ENCODE results near the gene CDIPT.
"Not testable (repeated sequence)": the region's sequence is repeated elsewhere in the genome, so short reads cannot be mapped to it uniquely, and the experiment has no call there.

CDIPT gene

DNA sequence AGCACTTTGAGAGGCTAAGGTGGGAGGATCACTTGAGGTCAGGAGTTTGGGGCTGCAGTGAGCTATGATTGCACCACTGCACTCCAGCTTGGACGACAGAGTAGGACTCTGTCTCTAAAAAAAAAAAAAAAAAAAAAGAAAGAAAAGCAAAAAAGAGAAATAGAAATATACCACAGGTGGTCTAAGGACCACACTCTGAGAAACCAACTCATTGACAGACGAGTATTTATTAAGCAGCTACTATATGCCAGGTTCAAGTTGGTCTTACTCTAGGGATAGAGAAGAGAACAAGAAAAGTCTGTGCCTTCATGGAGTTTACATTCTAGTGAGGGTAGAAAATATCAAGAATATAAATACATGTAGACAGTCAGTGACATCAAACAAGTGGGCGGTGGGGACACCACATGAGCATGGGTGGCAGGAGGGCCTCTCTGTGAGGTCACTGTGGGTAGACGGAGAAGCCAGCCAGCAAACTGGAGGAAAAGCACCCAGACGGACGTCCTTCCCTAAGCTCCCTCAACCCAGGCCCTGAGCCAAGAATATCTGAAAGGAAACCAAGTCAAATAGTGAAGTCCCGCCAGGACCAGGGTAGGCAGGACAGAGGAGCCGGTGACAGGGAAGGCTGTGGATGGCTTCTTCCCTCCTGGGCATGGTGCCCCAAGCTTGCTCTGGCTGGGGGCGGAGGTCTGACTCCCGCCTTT is 4.7 kb downstream of the CDIPT start:
- DNase-seq (ENCODE audit: low read depth): no peak

DNA sequence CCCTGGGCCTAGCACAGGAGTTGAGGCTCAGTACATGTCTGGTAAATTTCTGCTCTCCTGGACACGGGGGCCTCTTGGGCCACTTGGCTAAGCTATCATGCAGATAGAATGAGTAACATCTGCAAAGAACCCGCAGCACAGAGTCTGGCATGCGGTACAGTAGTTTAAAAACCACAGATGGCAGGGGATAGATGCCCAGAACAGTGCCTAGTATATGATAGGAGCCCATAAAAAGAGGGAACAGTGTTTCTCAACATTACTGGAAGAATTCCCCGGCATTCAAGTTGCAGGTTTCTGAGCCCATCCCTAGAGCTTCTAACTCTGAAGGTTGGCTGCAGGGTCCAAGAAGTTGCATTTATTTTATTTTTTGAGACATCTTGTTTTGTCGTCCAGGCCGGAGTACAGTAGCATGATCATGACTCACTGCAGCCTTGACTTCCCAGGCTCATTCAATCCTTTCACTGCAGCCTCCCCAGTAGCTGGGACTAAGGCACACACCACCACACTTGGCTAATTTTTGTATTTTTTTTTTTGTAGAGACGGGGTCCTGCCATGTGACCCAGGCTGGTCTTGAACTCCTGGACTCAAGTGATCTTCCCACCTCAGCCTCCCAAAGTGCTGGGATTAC is 5.8 kb downstream of the CDIPT start:
- DNase-seq (ENCODE audit: low read depth): peak; percentile 25

DNA sequence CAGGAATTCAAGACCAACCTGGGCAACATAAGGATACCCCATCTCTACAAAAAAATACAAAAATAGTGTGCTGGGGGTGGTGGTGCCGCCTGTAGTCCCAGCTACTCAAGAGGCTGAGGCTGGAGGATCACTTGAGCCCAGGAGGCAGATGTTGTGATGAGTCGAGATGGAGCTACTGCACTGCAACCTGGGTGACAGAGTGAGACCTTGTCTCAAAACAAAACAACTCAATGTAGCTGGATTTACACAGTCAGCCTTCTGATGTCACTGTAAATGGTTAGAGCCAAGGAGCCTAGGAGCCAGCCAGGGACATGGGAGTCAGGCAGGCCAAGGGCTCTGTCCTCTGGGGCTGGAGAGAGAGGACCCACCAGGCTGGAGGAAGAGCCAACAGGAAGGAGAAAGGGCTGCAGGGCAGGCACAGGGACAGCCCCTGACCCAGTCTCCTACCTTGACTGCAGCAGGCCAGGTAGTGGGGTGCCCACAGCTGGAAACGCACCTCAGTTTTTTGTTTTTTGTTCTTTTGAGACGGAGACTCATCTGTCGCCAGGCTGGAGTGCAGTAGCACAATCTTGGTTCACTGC is 8.4 kb downstream of the CDIPT start:
- DNase-seq (ENCODE audit: low read depth): no peak

DNA sequence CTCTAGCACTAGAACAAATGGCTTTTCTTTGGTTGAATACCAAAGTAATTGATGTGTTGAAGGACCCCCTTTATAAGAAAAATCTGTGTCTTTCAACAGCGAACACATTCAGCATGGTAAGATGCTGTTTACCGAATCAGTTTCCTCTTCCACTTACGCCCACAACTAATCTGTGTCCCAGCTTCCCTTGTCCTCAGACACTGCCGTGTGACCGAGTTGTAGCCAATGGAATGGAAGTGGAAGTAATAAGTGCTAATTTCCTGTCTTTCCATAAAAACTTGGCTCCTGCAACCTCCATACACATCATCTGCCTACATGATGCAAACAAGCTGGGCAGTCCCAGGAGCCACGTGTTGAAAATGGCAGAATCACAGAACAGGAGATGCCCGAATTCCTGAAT is 10.4 kb downstream of the CDIPT start:
- no peak for DNase-seq (ENCODE audit: low read depth)

DNA sequence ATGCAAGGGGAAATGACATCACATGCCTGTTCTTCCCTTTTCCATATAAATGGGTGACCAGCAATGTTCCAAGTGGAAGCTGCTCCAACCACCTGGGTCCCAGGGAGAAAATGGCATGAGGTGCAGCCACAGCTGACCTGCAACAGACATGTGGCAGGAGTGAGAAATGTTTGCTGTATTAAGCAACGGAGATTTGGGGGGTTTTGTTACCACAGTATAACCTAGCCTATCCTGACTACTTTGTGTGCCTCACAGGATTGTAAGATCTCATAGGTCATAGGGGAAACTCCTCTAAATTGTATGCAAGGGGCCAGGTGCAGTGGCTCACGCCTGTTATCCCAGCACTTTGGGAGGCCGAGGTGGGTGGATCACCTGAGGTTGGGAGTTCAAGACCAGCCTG is 12.0 kb downstream of the CDIPT start:
- DNase-seq (ENCODE audit: low read depth): no peak

DNA sequence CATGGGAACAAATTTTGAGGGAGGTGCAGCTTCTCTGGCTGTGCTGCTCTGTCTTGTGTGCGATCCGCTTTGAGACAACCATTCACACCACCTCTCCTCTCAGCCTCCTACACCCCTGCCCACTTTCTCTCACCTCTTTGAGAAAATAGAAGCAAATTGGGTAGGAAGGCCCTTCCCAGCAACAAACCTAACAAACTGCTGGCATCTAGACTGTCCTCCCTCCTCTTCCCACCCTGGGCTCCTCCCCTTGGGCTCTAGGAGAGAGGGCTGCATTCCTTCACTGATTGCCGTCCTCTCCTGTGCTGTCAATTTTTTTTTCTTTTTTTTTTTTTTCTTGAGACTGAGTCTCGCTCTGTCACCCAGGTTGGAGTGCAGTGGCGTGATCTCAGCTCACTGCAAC is 13.5 kb downstream of the CDIPT start:
- no peak for DNase-seq (ENCODE audit: low read depth)

DNA sequence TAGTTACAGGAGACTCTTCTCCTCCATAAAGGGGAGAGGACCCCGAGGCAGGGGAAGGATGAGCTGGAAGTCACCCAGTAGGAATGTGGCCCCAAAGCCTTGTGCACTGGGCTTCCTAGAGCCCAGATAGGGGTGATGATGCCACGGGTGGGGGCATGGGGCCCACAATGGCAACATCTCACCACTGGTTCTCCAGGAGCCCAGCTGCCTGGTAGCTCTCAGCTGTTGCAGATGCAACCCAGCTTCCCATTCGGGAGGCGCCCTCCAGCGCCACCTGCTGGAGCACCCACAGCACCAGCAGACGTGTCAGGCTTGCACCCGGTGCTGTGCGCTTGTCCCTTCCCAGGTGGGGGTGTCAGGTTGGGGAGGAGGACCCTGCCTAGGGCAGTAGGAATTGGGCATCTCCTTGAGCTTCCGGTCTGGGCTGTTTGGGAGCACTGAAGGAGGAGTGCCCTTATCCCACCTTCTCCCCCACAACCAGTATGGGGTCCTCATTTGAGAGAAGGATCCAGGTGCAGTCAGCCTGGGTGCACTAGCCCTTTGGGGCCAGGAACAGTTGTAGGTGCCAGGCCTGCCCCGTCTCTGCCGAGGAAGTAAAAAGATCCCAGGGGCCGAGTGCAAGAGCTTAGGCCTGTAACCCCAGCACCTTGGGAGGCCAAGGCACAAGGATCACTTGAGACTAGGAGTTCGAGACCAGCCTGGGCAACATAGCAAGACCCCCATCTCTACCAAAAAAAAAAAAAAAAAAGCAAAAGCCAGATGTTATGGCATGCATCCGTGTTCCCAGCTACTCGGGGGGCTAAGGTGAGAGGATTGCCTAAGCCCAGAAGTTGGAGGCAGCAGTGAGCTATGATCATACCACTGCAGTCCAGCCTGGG is 14.4 kb downstream of the CDIPT start:
- DNase-seq (ENCODE audit: low read depth): no peak

DNA sequence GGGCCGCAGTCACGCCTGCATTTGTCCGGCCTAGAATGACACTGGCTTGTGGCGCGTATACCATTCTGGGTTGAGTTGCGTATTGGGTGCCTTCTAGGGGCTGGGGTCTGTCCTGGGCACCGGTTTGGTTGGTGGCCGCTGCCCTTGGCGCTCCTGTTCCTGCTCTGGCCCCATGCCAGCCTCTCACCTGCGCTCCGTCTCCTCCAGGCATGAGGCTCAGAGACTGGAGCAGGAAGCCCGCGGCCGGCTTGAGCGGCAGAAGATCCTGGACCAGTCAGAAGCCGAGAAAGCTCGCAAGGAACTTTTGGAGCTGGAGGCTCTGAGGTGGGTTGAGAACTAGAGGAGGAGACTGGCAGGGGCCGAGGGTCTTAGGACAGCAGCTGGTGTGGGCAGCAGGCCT is 17.4 kb downstream of the CDIPT start:
- DNase-seq (ENCODE audit: low read depth): no peak

DNA sequence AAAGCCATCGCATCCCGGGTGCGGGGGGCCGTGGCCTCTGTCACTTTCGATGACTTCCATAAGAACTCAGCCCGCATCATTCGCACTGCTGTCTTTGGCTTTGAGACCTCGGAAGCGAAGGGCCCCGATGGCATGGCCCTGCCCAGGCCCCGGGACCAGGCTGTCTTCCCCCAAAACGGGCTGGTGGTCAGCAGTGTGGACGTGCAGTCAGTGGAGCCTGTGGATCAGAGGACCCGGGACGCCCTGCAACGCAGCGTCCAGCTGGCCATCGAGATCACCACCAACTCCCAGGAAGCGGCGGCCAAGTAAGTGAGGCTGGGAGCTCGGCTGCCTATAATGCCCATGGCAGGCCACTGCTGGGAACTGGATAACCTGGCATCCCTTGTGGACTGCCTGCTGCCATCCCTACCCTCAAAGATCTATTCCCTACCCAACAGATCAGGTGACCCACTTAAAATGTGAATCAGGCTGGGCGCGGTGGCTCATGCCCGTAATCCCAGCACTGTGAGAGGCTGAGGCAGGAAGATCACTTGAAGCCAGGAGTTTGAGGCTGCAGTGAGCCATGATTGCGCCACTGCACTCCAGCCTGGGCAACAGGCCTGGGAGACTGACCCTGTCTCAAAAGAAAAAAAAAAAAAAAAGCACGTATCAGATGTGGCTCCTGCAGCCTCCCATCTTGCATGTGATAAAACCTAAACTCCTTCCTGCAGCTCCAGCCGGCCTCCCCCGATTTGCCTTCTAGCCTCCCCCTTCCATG is 18.3 kb downstream of the CDIPT start:
- DNase-seq (ENCODE audit: low read depth): no peak

DNA sequence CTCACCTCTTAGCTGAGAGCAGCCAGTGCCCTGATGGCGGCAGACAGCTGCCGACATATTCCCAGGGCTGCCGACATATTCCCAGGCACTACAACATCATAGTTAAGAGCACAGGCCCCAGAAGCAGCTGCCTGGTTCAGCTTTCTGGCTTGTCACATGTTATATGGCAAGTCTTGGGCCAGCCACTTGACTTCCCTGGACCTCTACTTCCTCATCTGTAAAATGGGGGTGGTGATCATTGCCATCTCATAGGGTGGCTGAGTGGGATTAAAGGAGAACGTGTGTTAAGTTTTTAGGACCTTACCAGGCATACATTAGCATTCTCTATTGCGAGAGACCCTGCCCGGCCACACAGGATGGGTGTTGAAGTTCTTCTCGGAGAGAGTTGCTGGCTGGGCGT is 19.1 kb downstream of the CDIPT start:
- no peak for DNase-seq (ENCODE audit: low read depth)

DNA sequence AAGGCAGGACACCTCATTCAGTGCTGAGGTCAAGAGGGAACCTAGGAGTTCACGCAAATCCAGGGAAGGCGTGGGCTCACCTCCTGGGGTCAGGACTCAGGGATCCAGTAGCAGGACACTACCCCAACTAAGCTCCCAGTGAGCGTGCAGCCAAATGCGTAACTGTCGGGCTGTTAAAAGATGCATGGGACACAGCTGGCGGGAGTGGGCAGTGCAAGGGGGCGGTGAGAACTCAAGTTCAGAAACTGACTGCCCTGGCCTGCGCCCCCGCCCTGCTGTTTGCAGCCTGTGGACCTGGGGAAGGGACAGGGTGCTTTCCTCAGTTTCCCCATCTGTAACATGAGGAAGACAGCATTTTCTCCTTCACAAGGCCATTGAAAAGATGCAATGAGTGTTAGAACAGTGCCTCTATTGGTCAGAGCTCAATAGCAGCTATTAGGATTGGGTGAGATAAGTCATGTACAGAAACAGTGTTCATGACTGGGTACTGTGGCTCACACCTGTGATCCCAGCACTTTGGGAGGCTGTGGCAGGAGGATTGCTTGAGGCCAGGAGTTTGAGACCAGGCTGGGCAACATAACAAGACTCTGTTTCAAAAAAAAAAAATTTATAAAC is 20.2 kb downstream of the CDIPT start:
- no peak for DNase-seq (ENCODE audit: low read depth)

DNA sequence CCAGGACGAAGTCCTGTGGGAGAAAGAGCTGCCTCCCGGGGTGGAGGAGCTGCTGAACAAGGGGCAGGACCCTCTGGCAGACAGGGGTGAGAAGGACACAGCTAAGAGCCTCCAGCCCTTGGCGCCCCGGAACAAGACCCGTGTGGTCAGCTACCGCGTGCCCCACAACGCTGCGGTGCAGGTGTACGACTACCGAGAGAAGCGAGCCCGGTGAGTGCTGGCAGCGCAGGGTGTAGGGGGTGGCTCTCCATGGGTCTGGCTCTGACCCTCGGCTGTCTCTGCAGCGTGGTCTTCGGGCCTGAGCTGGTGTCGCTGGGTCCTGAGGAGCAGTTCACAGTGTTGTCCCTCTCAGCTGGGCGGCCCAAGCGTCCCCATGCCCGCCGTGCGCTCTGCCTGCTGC is 21.4 kb downstream of the CDIPT start:
- no peak for DNase-seq (ENCODE audit: low read depth)

DNA sequence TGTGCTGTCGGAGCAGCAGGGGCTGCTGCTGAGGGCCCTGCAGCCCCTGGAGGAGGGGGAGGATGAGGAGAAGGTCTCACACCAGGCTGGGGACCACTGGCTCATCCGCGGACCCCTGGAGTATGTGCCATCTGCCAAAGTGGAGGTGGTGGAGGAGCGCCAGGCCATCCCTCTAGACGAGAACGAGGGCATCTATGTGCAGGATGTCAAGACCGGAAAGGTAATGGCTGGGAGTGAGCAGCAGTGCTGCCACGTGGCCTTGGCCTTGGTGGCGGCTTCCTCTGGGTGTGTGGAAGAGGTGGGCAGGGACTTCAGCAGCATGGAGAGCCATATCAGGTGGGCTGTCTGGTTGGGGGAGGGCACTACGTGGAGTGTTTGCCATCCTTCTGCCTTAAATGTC is 22.8 kb downstream of the CDIPT start:
- no peak for DNase-seq (ENCODE audit: low read depth)

DNA sequence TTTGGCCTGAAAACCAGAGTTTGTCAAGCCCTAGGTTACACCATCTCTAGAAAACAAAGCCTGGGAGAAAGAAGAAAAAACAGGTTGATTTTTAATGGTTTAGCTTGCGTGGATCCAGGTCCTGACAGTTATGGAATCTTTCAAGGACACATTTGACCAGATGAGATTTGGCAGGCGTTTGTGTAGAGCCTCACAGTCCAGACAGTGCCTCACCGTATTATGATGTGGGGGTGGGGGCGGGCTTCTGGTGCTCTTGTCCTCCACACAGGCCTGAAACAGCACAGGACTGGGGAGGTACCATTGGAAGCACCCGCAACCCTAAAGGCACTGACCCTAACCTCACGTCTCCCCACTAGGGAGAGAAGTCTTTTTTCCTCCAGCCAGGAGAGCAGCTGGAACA is 23.2 kb downstream of the CDIPT start:
- DNase-seq (ENCODE audit: low read depth): no peak

DNA sequence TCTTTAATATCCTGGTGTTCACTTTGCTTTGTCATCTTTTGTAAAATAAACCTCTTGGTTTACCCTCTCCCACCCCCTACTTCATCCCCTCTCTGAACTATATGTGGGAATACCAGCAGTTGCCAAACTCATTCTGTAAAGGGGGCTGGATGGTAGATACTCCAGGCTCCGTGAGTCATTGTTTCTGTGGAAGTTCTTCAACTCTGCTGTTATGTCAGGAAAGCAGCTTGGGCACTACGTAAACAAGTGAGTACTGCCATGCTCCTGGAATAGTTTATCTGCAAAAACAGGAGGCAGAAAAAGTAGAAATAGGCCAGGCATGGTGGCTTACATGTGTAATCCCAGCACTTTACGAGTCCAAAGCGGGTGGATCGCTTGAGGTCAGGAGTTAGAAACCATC is 25.2 kb downstream of the CDIPT start:
- no peak for DNase-seq (ENCODE audit: low read depth)

DNA sequence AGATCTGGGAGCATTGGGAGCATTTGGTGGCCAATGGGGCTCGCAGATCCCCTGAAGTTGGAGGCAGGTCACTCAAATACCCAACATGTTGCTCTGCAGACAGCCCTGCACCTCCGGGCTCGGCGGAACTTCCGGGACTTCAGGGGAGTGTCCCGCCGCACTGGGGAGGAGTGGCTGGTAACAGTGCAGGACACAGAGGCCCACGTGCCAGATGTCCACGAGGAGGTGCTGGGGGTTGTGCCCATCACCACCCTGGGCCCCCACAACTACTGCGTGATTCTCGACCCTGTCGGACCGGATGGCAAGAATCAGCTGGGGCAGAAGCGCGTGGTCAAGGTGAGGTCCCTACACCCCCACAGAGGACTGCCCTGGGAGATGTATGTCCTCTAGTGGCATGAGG is 26.4 kb downstream of the CDIPT start:
- no peak for DNase-seq (ENCODE audit: low read depth)

DNA sequence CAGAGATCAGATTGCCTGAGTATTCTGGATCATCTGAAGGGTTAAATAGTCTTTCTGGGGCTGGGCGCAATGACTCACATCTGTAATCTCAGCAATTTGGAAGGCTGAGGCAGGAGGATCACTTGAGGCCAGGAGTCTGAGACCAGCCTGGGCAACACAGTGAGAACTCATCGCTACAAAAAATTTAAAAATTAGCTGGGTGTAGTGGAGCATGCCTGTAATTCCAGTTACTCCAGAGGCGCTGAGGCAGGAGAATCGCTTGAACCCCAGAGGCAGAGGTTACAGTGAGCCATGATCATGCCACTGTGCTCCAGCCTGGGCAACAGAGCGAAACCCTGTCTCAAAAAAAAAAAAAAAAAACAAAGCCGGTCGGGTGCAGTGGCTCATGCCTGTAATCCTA is 27.1 kb downstream of the CDIPT start:
- no peak for DNase-seq (ENCODE audit: low read depth)

DNA sequence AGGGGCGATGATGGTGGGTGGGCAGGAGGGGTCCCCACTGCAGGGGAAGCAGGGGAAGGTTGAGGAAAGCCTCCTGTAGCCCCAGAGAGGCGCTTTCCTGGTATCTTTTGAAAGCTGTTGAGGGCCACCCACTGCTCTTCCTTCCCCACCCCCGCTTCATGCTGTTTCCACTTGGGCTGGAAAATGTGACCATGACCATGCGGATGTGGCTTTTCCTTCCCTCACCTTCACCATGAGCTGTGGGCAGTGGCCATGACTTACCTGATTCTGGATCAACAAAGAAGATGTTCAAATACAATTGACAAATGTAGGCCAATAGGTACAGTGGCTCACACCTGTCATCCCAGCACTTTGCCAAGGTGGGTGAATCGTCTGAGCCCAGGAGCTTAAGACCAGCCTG is 28.9 kb downstream of the CDIPT start:
- no peak for DNase-seq (ENCODE audit: low read depth)

DNA sequence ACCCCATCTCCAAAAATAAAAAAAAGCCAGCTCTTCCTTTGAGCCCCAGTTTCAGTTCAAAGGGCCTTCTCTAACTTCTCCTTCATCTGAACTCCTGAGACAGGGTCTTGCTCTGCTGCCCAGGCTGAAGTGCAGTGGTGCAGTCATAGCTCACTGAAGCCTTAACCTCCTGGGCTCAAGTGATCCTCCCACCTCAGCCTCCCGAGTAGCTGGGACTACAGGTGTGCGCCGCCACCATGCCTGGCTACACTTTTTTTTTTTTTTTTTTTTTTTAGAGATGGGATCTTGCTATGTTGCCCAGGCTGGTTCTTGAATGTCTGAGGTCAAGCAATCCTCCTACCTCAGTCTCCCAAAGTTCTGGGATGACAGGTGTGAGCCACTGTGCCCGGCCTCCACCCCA is 29.8 kb downstream of the CDIPT start:
- DNase-seq (ENCODE audit: low read depth): not testable (repeated sequence)

DNA sequence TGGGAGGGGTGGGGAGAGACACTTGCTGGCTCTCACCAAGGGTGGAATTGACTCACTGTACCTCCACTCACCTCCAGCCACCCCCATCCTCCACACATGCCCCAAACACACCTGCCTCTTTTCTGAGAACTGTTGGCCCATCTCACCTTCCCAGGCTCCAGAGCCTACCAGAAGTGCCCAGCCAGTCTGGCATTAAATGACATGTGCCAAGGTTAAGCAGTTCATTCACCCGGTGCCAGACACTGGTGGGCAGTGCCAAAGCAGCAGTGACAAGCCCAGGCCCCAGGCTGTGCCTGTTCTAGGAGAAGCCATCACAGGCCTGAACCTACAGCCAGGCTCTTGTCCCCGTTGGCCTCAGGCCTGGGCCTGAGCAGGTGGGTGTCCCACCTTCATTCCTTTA is 31.5 kb downstream of the CDIPT start:
- DNase-seq (ENCODE audit: low read depth): no peak

DNA sequence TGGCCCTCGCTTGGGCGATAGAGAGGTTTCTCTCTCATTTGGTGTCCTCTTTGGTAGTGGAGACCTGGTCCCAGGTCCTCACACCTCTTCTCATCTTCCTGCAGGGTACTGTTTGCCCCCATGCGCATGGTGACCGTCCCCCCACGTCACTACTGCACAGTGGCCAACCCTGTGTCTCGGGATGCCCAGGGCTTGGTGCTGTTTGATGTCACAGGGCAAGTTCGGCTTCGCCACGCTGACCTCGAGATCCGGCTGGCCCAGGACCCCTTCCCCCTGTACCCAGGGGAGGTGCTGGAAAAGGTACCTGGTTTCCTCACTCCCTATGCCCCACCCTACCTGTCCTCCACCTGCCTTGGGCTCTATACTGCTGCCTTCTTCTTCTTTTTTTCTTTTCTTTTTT is 32.3 kb downstream of the CDIPT start:
- DNase-seq (ENCODE audit: low read depth): no peak

DNA sequence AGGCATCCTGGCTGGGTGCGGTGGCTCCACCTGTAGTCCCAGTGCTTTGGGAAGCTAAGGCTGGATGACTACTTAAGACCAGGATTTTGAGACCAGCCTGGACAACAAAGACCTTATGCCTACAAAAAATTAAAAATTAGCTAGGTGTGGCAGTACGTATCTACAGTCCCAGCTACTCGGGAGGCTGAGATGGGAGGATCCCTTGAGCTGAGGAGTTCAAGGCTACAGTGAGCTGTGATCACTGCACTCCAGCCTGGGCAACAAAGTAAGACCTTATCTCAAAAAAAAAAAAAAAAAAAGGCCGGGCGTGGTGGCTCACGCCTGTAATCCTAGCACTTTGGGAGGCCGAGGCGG is 36.7 kb downstream of the CDIPT start:
- DNase-seq (ENCODE audit: low read depth): no peak
